Vagina (tissue), 2 donors: ENCODE data around the gene STK16.

Experiments used
- POLR2A ChIP-seq, 2 donors: fragments of 450-650 bp; IDR thresholded peaks; one replicate each; pipeline ENCODE4 v1.6.1; 2017; ENCODE audit warnings: antibody characterized with exemption in 2 of 2, mild to moderate bottlenecking in 2 of 2, moderate library complexity in 2 of 2
- TF ChIP-seq, protein P1 (sequence below), 3 experiments: fragments of 450-650 bp in 2 of 3; fragments of 200-600 bp in 1 of 3; sonication (generic) in 1 of 3; IDR thresholded peaks; one replicate each; pipeline ENCODE4 v1.5.1; 2017 to 2019; ENCODE audit warnings: antibody characterized with exemption in 3 of 3, mild to moderate bottlenecking in 2 of 3, moderate library complexity in 2 of 3

DNA sequence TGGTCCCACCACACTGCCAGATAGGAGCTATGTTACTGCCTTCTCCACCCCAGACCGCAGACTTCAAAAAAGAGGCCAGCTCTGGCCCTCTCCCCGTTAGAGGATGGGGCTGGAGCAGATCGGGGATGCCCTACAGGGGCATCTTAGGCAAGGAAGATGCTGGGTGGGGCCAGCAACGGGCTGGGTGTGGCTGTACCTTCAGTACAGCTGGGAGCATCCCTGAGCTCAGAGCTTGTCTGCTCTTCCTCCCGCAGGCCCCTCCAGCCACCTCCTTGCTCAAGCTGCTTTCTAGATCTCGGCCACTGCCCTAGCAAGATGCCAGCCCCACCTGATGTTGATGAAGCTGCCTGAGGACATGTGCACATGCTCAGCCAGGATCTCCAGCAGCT is 54.1 kb downstream of the STK16 start:
- TF ChIP-seq, protein P1, sequence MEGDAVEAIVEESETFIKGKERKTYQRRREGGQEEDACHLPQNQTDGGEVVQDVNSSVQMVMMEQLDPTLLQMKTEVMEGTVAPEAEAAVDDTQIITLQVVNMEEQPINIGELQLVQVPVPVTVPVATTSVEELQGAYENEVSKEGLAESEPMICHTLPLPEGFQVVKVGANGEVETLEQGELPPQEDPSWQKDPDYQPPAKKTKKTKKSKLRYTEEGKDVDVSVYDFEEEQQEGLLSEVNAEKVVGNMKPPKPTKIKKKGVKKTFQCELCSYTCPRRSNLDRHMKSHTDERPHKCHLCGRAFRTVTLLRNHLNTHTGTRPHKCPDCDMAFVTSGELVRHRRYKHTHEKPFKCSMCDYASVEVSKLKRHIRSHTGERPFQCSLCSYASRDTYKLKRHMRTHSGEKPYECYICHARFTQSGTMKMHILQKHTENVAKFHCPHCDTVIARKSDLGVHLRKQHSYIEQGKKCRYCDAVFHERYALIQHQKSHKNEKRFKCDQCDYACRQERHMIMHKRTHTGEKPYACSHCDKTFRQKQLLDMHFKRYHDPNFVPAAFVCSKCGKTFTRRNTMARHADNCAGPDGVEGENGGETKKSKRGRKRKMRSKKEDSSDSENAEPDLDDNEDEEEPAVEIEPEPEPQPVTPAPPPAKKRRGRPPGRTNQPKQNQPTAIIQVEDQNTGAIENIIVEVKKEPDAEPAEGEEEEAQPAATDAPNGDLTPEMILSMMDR (IDR thresholded peaks at IDR 0.05): no peak
- TF ChIP-seq POLR2A (IDR thresholded peaks at IDR 0.05): no peak
